Raji (cell line): ENCODE measurements around the gene PTPRJ.

Experiments
- POLR2A ChIP-seq: IDR thresholded peaks from 2 replicates; pipeline ENCODE4 v1.6.1; 2011; ENCODE audit warnings: low read depth, low read length, control low read depth; ENCODE audit not compliant: insufficient read depth

The PTPRJ gene

GRCh38 chr11:48058064-48058463, 77.7 kb downstream of the PTPRJ start:
- no peak for TF ChIP-seq POLR2A

GRCh38 chr11:48058788-48059187, 78.4 kb downstream of the PTPRJ start:
- TF ChIP-seq POLR2A: no peak

- TF ChIP-seq POLR2A: no peak
These were observed 82.3 kb downstream of the PTPRJ start for GRCh38 chr11:48062649-48063048.

GRCh38 chr11:48063424-48063978, 83.1 kb downstream of the PTPRJ start:
- TF ChIP-seq POLR2A: no peak

- no peak for TF ChIP-seq POLR2A
These were observed 83.9 kb downstream of the PTPRJ start for GRCh38 chr11:48064306-48064705.

GRCh38 chr11:48066881-48067800, 86.8 kb downstream of the PTPRJ start:
- no peak for TF ChIP-seq POLR2A

- TF ChIP-seq POLR2A: no peak
These were observed 92.9 kb downstream of the PTPRJ start for GRCh38 chr11:48073031-48073861.

- no peak for TF ChIP-seq POLR2A
These were observed 94.2 kb downstream of the PTPRJ start for GRCh38 chr11:48074425-48075181.

- no peak for TF ChIP-seq POLR2A
These were observed 95.3 kb downstream of the PTPRJ start for GRCh38 chr11:48075637-48076036.

- no peak for TF ChIP-seq POLR2A
These were observed 96.9 kb downstream of the PTPRJ start for GRCh38 chr11:48077251-48077650.

- TF ChIP-seq POLR2A: no peak
These were observed 98.3 kb downstream of the PTPRJ start for GRCh38 chr11:48078689-48079088.

GRCh38 chr11:48079596-48079995, 99.2 kb downstream of the PTPRJ start:
- no peak for TF ChIP-seq POLR2A

GRCh38 chr11:48080301-48080861, 100.0 kb downstream of the PTPRJ start:
- TF ChIP-seq POLR2A: no peak

GRCh38 chr11:48081151-48082010, 101.0 kb downstream of the PTPRJ start:
- no peak for TF ChIP-seq POLR2A

- TF ChIP-seq POLR2A: no peak
These were observed 102.4 kb downstream of the PTPRJ start for GRCh38 chr11:48082771-48083170.
